Spinal cord (tissue), 10 donors: ENCODE data around the gene MDP1. TPM values are rescaled to one million over a fixed set of nuclear protein-coding genes. Genes with fewer than 3 reads are reported as not detected.
"Not testable (repeated sequence)": the region's sequence is repeated elsewhere in the genome, so short reads cannot be mapped to it uniquely, and the experiment has no call there.

Source experiments
- DNase-seq, 6 donors: peaks; one replicate each; pipeline versions ENCODE4 v3.0.0 to v3.0.0-alpha.2; 2013 to 2015; ENCODE audit warnings: low spot score in 6 of 6, low read depth in 4 of 6
- H3K27ac ChIP-seq: one replicate; pipeline ENCODE4 v1.5.1; 2013; ENCODE audit warnings: low read depth, low read length, control low read depth
- H3K27me3 ChIP-seq: one replicate; pipeline ENCODE4 v1.6.1; 2013; ENCODE audit warnings: low read length; ENCODE audit not compliant: control insufficient read depth, insufficient read depth
- H3K36me3 ChIP-seq: one replicate; pipeline ENCODE4 v1.6.1; 2013; ENCODE audit warnings: low read length; ENCODE audit not compliant: control insufficient read depth, insufficient read depth
- H3K4me1 ChIP-seq: one replicate; pipeline ENCODE4 v1.6.1; 2013; ENCODE audit warnings: low read length; ENCODE audit not compliant: control insufficient read depth, insufficient read depth
- H3K4me3 ChIP-seq: one replicate; pipeline ENCODE4 v1.5.1; 2013; ENCODE audit warnings: low read depth, low read length, control low read depth
- H3K9me3 ChIP-seq: one replicate; pipeline ENCODE4 v1.6.1; 2013; ENCODE audit warnings: low read length; ENCODE audit not compliant: control insufficient read depth, insufficient read depth
- WGBS: methylation state at CpG from one replicate; pipeline ENCODE4 v1.1.5; 2013; ENCODE audit warnings: missing lambda C conversion rate; ENCODE audit not compliant: insufficient coverage; 5-methylcytosine and 5-hydroxymethylcytosine counted together
- polyA plus RNA-seq, 2 donors: library from polyadenylated mRNA; unstranded; fragments of 120-200 nt; gene quantifications; one replicate each; pipeline ENCODE4 v1.2.1, GENCODE V29; 2013; ENCODE audit not compliant: insufficient read length in 2 of 2
- total RNA-seq, 2 donors: library from RNA; depleted of rRNA in 1 of 2; stranded (reverse); fragments of 120-200 nt in 1 of 2; fragments of >200 nt in 1 of 2; gene quantifications; one replicate each; pipeline versions ENCODE4 v1.2.3 to v1.2.4, GENCODE V29; 2013 to 2014
- donor health status: healthy.

The MDP1 gene
- total and polyA plus RNA-seq, 4 donors: 19.5 to 46.2 (median 21.7) TPM

- not testable (repeated sequence) for H3K27me3 ChIP-seq, DNase-seq, H3K36me3 ChIP-seq, H3K4me3 ChIP-seq, H3K9me3 ChIP-seq, H3K27ac ChIP-seq
- peaks cover 30% of the 10 kb centered on the region for H3K4me1 ChIP-seq
- WGBS: no CpG with 5 or more reads among the region's 1 CpG
Observed at GRCh38 chr14:24216876-24217275, 1.0 kb upstream of the MDP1 start.

DNA sequence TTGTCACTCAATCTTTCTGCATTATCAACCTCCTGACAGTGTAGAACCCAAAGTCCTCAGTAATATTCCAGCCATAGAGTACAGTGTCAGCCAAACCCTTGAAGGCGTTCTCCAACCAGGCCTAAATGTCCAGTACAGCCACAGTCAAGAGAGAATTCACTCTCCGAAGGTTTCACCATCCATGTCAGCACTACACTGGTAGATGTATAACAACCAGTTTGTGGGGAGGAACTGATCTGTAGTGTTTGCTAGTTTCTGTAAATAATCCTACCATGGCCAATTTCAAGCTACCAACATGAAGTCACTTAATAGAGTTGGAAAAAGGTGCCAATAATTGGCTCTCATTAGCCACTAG is 456 bp upstream of the MDP1 start:
- H3K27ac ChIP-seq: peak overlapping the region; percentile 94
- peak overlapping the region; percentile 96 for H3K4me3 ChIP-seq
- no peaks in the 10 kb centered on the region for H3K9me3 ChIP-seq
- no peak for DNase-seq
- 83% methylated on average over 1 of the region's 2 CpGs for WGBS
- no peaks in the 10 kb centered on the region for H3K27me3 ChIP-seq
- peaks cover 5% of the 10 kb centered on the region for H3K36me3 ChIP-seq
- peaks cover 32% of the 10 kb centered on the region for H3K4me1 ChIP-seq

GRCh38 chr14:24213866-24214662 is 1.8 kb downstream of the MDP1 start:
- Histone ChIP-seq H3K36me3 (peaks cover 23% of the 10 kb centered on the region), H3K9me3 (no peaks in the 10 kb centered on the region), H3K27me3 (no peaks in the 10 kb centered on the region), H3K4me1 (peaks cover 34% of the 10 kb centered on the region), H3K27ac (peak overlapping the region; percentile 99), H3K4me3 (peak overlapping the region; percentile 95)
- no peak for DNase-seq
- 91% methylated on average over 4 of the region's 7 CpGs for WGBS

- H3K27me3 ChIP-seq: no peaks in the 10 kb centered on the region
- 0% methylated on average over 40 of the region's 53 CpGs for WGBS
- H3K27ac ChIP-seq: peak within 1 kb of the TSS; percentile 99
Observed at GRCh38 chr14:24212924-24213865, 2.7 kb downstream of the MDP1 start, which contains the start of gene CHMP4A. CHMP4A (minus strand) TSS chr14:24213488; CDS start chr14:24213439, 49 bp downstream.

GRCh38 chr14:24211311-24211710 is 4.6 kb downstream of the MDP1 start:
- Histone ChIP-seq H3K4me3 (no peak overlapping the region), H3K27me3 (no peaks in the 10 kb centered on the region), H3K4me1 (peaks cover 34% of the 10 kb centered on the region), H3K9me3 (no peaks in the 10 kb centered on the region), H3K36me3 (peaks cover 44% of the 10 kb centered on the region), H3K27ac (no peak overlapping the region)
- 93% methylated on average over 6 of the region's 6 CpGs for WGBS
- no peak for DNase-seq

More at GRCh38 chr14:24212924-24213865, 2.7 kb downstream of the MDP1 start, which contains the start of gene CHMP4A:
- H3K4me3 ChIP-seq: peak within 1 kb of the TSS; percentile 95
- H3K36me3 ChIP-seq: peaks cover 30% of the 10 kb centered on the region
- H3K9me3 ChIP-seq: no peaks in the 10 kb centered on the region
- DNase-seq: peak; percentile 89 to 99 (median 92)
- H3K4me1 ChIP-seq: peaks cover 34% of the 10 kb centered on the region

DNA sequence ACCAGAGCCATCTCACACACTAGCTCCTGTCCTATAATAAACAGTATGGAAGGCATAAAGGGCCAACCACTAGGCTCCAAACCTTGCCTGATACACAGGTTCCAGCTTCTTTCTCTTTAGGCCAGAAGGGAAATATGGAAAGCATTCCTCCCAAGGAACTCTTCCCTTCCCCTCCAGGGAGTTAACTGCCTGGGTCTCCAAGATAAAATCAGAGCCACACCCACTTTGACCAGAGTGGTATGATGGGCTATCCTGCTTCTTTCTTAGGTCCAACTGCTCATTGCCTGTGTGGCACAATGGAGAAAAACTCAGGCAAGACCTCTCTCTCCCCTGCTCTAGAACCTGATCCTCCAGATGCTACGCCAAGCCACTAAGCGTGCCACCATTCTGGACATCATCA is 8.2 kb downstream of the MDP1 start:
- DNase-seq: no peak
- H3K4me1 ChIP-seq: peaks cover 8% of the 10 kb centered on the region
- peaks cover 53% of the 10 kb centered on the region for H3K36me3 ChIP-seq
- WGBS: 100% methylated on average over 2 of the region's 2 CpGs
- H3K27ac ChIP-seq: no peak overlapping the region
- H3K9me3 ChIP-seq: no peaks in the 10 kb centered on the region
- H3K4me3 ChIP-seq: no peak overlapping the region
- H3K27me3 ChIP-seq: no peaks in the 10 kb centered on the region

DNA sequence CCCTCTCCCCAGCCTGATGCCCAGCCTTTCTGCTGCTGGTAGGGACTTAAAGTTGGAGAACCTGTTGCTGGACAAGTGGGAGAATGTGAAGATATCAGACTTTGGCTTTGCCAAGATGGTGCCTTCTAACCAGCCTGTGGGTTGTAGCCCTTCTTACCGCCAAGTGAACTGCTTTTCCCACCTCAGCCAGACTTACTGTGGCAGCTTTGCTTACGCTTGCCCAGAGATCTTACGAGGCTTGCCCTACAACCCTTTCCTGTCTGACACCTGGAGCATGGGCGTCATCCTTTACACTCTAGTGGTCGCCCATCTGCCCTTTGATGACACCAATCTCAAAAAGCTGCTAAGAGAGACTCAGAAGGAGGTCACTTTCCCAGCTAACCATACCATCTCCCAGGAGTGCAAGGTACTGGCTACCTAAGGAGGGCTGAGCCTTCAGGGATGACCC is 8.7 kb downstream of the MDP1 start:
- H3K4me1 ChIP-seq: peaks cover 4% of the 10 kb centered on the region
- no peak for DNase-seq
- 96% methylated on average over 5 of the region's 5 CpGs for WGBS
- H3K27me3 ChIP-seq: no peaks in the 10 kb centered on the region
- no peak overlapping the region for H3K4me3 ChIP-seq
- peaks cover 53% of the 10 kb centered on the region for H3K36me3 ChIP-seq
- no peaks in the 10 kb centered on the region for H3K9me3 ChIP-seq
- no peak overlapping the region for H3K27ac ChIP-seq

GRCh38 chr14:24206260-24207103 is 9.4 kb downstream of the MDP1 start:
- WGBS: 98% methylated on average over 10 of the region's 11 CpGs
- peaks cover 3% of the 10 kb centered on the region for H3K4me1 ChIP-seq

More at GRCh38 chr14:24206260-24207103, 9.4 kb downstream of the MDP1 start:
- Histone ChIP-seq H3K9me3 (no peaks in the 10 kb centered on the region), H3K36me3 (peaks cover 56% of the 10 kb centered on the region), H3K27ac (no peak overlapping the region), H3K27me3 (no peaks in the 10 kb centered on the region), H3K4me3 (no peak overlapping the region)
- DNase-seq: no peak
